Left ventricle myocardium superior (tissue), 1 donor: ENCODE results near the gene MAPRE3. TPM values are rescaled to one million over a fixed set of nuclear protein-coding genes. Genes with fewer than 3 reads are reported as not detected.

Experiments
- ATAC-seq: fragments of 200-7000 bp; cut with Tn5 transposase; one replicate; pipeline ENCODE4 v1.9.1; 2020; ENCODE audit warnings: mild to moderate bottlenecking, moderate library complexity
- DNase-seq: peaks from one replicate; pipeline ENCODE4 v3.0.0-alpha.2; 2020
- intact Hi-C: fragments of 100-400 bp; cut with micrococcal nuclease; formaldehyde crosslinking; loops from one replicate; pipeline ENCODE4 v1.11.0; 2022
- total RNA-seq: library from RNA; stranded (reverse); fragmentation: NEBNext Ultra II Directional; extraction: Animal tissue kit (Norgen Biotek cat#: 25700); gene quantifications from one replicate; pipeline ENCODE4 v1.2.1, GENCODE V29; 2021
- donor health status: DM: no; HTN: yes; CAD: no; lungs with severe emphysema.

MAPRE3 gene
- total RNA-seq, 1 donor from 2014 or later: 52.4 TPM

GRCh38 chr2:27025861-27026851, 55.7 kb downstream of the MAPRE3 start:
- DNase-seq (no peak), ATAC-seq (no peak)
- intact Hi-C loops: no loop called here

- DNase-seq (no peak), ATAC-seq (no peak)
- intact Hi-C loops: no loop called here
Measured at GRCh38 chr2:27027211-27027651, 56.8 kb downstream of the MAPRE3 start.

- ATAC-seq: no peak
- no peak for DNase-seq
- intact Hi-C loops: no loop called here
Measured at GRCh38 chr2:27029051-27029450, 58.6 kb downstream of the MAPRE3 start.

- DNase-seq (peak; percentile 95), ATAC-seq (peak; percentile 99)
- intact Hi-C loops: no loop called here
Measured at GRCh38 chr2:27032495-27033252, 62.2 kb downstream of the MAPRE3 start, which contains the start of gene TMEM214. TMEM214 (plus strand) TSS chr2:27032965; CDS start chr2:27033016, 51 bp downstream.

GRCh38 chr2:27033253-27033852, 62.9 kb downstream of the MAPRE3 start:
- intact Hi-C loops: no loop called here
- DNase-seq (no peak), ATAC-seq (peak; percentile 6)

- ATAC-seq (no peak), DNase-seq (no peak)
- intact Hi-C loops: no loop called here
Measured at GRCh38 chr2:27038012-27038411, 67.6 kb downstream of the MAPRE3 start.

- ATAC-seq: no peak
- intact Hi-C loops: no loop called here
- DNase-seq: no peak
Measured at GRCh38 chr2:27038631-27039339, 68.3 kb downstream of the MAPRE3 start.

- intact Hi-C loops: no loop called here
- DNase-seq: no peak
- ATAC-seq: no peak
Measured at GRCh38 chr2:27039426-27039825, 69.0 kb downstream of the MAPRE3 start.

GRCh38 chr2:27039871-27040270, 69.4 kb downstream of the MAPRE3 start:
- DNase-seq (no peak), ATAC-seq (no peak)
- intact Hi-C loops: no loop called here

GRCh38 chr2:27040282-27040681, 69.8 kb downstream of the MAPRE3 start:
- intact Hi-C loops: no loop called here
- ATAC-seq (no peak), DNase-seq (no peak)

- DNase-seq: no peak
- intact Hi-C loops: no loop called here
- ATAC-seq: peak; percentile 14
Measured at GRCh38 chr2:27041752-27042151, 71.3 kb downstream of the MAPRE3 start.

GRCh38 chr2:27042159-27042661, 71.8 kb downstream of the MAPRE3 start:
- DNase-seq: no peak
- intact Hi-C loops: no loop called here
- no peak for ATAC-seq

GRCh38 chr2:27042985-27043634, 72.7 kb downstream of the MAPRE3 start:
- intact Hi-C loops: no loop called here
- DNase-seq (no peak), ATAC-seq (no peak)

GRCh38 chr2:27049422-27050280, 79.2 kb downstream of the MAPRE3 start:
- DNase-seq (peak; percentile 63), ATAC-seq (peak; percentile 30)
- intact Hi-C loops: no loop called here

GRCh38 chr2:27050281-27050995, 80.0 kb downstream of the MAPRE3 start:
- intact Hi-C loops: no loop called here
- peak; percentile 87 for DNase-seq

GRCh38 chr2:27050996-27051901, 80.8 kb downstream of the MAPRE3 start, which contains the start of gene AGBL5:
AGBL5 (plus strand) TSS chr2:27051668; CDS start chr2:27052959, 1,291 bp downstream.
- intact Hi-C loops: no loop called here
- DNase-seq: peak; percentile 97

More at GRCh38 chr2:27050281-27050995, 80.0 kb downstream of the MAPRE3 start:
- peak; percentile 82 for ATAC-seq

More at GRCh38 chr2:27050996-27051901, 80.8 kb downstream of the MAPRE3 start, which contains the start of gene AGBL5:
- ATAC-seq: peak; percentile 84
